K562 (cell line): ENCODE data around the gene SEC24C. TPM values are rescaled to one million over a fixed set of nuclear protein-coding genes. Genes with fewer than 3 reads are reported as not detected.

ENCODE experiments used
- ATF7 ChIP-seq: fragments of 450-650 bp; IDR thresholded peaks from 2 replicates; pipeline ENCODE4 v1.7.1; 2014; ENCODE audit warnings: mild to moderate bottlenecking, moderate library complexity
- CHD2 ChIP-seq: IDR thresholded peaks from 2 replicates; pipeline ENCODE4 v1.6.1; 2011; ENCODE audit warnings: low read depth, low read length
- DPF2 ChIP-seq: fragments of 450-650 bp; IDR thresholded peaks from 2 replicates; pipeline ENCODE4 v1.6.1; 2016
- GATA2 ChIP-seq: sonication (generic); formaldehyde crosslinking; IDR thresholded peaks from 2 replicates; pipeline ENCODE4 v1.4.0; 2020; ENCODE audit warnings: mild to moderate bottlenecking, missing genetic modification reagents
- HDAC1 ChIP-seq, 2 experiments: fragments of 450-650 bp; IDR thresholded peaks; 2 replicates each; pipeline ENCODE4 v1.6.1; 2016 to 2017; ENCODE audit warnings: inconsistent platforms in 1 of 2, mild to moderate bottlenecking in 1 of 2, moderate library complexity in 1 of 2
- MAFG ChIP-seq: fragments of 450-650 bp; conservative IDR thresholded peaks from 2 replicates; pipeline ENCODE4 v1.6.1; 2016; ENCODE audit warnings: missing genetic modification characterization, missing compliant biosample characterization
- MNT ChIP-seq, 2 experiments: fragments of 450-650 bp; conservative IDR thresholded peaks; 2 replicates each; pipeline ENCODE4 v1.6.1; 2017; ENCODE audit warnings: mild to moderate bottlenecking in 2 of 2, moderate library complexity in 2 of 2
- MTA1 ChIP-seq: fragments of 450-650 bp; IDR thresholded peaks from 2 replicates; pipeline ENCODE4 v1.6.1; 2017; ENCODE audit warnings: borderline replicate concordance
- MYNN ChIP-seq, 2 experiments: sonication (generic); formaldehyde crosslinking in 1 of 2; IDR thresholded peaks; 2 replicates each; pipeline versions ENCODE4 v1.5.0 to v1.6.1; 2016 to 2020; ENCODE audit warnings: antibody characterized with exemption in 1 of 2, missing genetic modification reagents in 1 of 2
- NUFIP1 ChIP-seq: fragments of 450-650 bp; IDR thresholded peaks from 2 replicates; pipeline ENCODE4 v1.6.1; 2018; ENCODE audit not compliant: partially characterized antibody
- REST ChIP-seq, 2 experiments: fragments of 450-650 bp; formaldehyde crosslinking in 1 of 2; IDR thresholded peaks; 2 replicates each; pipeline versions ENCODE4 v1.4.0 to v1.6.1; 2014 to 2020; ENCODE audit warnings: mild to moderate bottlenecking in 2 of 2, borderline replicate concordance in 1 of 2, low read depth in 1 of 2
- TAF1 ChIP-seq: IDR thresholded peaks from 2 replicates; pipeline ENCODE4 v1.6.1; 2011; ENCODE audit warnings: mild to moderate bottlenecking, low read length, moderate library complexity; ENCODE audit not compliant: insufficient read depth, control insufficient read depth, severe bottlenecking; ENCODE audit errors: extremely low read depth
- TAF15 ChIP-seq: fragments of 200-400 bp; formaldehyde crosslinking; IDR thresholded peaks from 2 replicates; pipeline ENCODE4 v1.6.1; 2017; ENCODE audit warnings: mild to moderate bottlenecking, low read depth, low read length, moderate library complexity
- ZBTB2 ChIP-seq: fragments of 450-650 bp; IDR thresholded peaks from 2 replicates; pipeline ENCODE4 v1.6.1; 2016; ENCODE audit warnings: antibody characterized with exemption
- ZBTB26 ChIP-seq: fragments of 450-650 bp; formaldehyde crosslinking; IDR thresholded peaks from 2 replicates; pipeline ENCODE4 v1.4.0; 2022; ENCODE audit warnings: missing genetic modification characterization
- ZFX ChIP-seq: sonication (generic); formaldehyde crosslinking; IDR thresholded peaks from 2 replicates; pipeline ENCODE4 v1.8.0; 2022; ENCODE audit warnings: mild to moderate bottlenecking, missing genetic modification reagents, moderate library complexity
- polyA plus RNA-seq, 8 experiments: library from polyadenylated mRNA; depleted of rRNA in 4 of 8; stranded (reverse) in 5 of 8; unstranded in 3 of 8; fragments of >200 nt; fragmentation: Nextera tagmentation in 2 of 8; fragmentation: Illumina TruSeq in 1 of 8; extraction: Ambion mirVana in 2 of 8; extraction: Trizol in 1 of 8; gene quantifications; 2 replicates each; pipeline versions ENCODE4 v1.2.1 to v1.2.3, GENCODE V29; 2011 to 2014; ENCODE audit warnings: inconsistent platforms in 1 of 8, missing spikeins in 1 of 8
- total RNA-seq, 7 experiments: library from RNA; depleted of rRNA in 6 of 7; stranded (reverse); fragments of >200 nt in 6 of 7; fragmentation: Illumina TruSeq in 2 of 7; extraction: Trizol in 2 of 7; gene quantifications; 2 replicates each; pipeline versions ENCODE4 v1.2.1 to v1.2.3, GENCODE V29; 2011 to 2021; ENCODE audit warnings: low replicate concordance in 1 of 7

The SEC24C gene
- total and polyA plus RNA-seq, 9 of the 15 experiments (the other 6 are each of a cell fraction or from before 2014, with no cell fraction given) = 19.0 to 115 (median 70.5) TPM

GRCh38 chr10:73774637-73775036 is 30.5 kb downstream of the SEC24C start (continued):
- peak; percentile 44; the same call in 1 of the 2 replicates for TF ChIP-seq REST (IDR thresholded peaks at IDR 0.05; ENCODE audit: borderline replicate concordance)
- no peak for TF ChIP-seq REST (CRISPR knock-in tag; IDR thresholded peaks at IDR 0.05; ENCODE audit: low read depth)
- no peak for TF ChIP-seq MAFG
- no peak for TF ChIP-seq NUFIP1
- TF ChIP-seq MTA1 = peak; percentile 45; the same call in 1 of the 2 replicates
- 0 out of 2 replicates have a peak, but pooled peaks have one; percentile 27 for TF ChIP-seq ZBTB2
- TF ChIP-seq MNT (conservative IDR thresholded peaks at IDR 0.05) = peak; percentile 32 to 61; a peak in 2 of 4 replicates
- TF ChIP-seq DPF2 = peak; percentile 57; the same call in 1 of the 2 replicates
- TF ChIP-seq TAF1 = no peak
- TF ChIP-seq ZBTB26 (CRISPR knock-in tag) = peak; percentile 71; the same call in 1 of the 2 replicates
- TF ChIP-seq HDAC1 (IDR thresholded peaks at IDR 0.05) = peak in 1 of 2 experiments; percentile 74; a peak in 2 of 4 replicates
- peak; percentile 34; the same call in 1 of the 2 replicates for TF ChIP-seq ZFX
- TF ChIP-seq GATA2 (CRISPR knock-in tag) = no peak
- TF ChIP-seq ATF7 = peak; percentile 52
- TF ChIP-seq MYNN (IDR thresholded peaks at IDR 0.05) = 0 out of 2 replicates have a peak, but pooled peaks have one; percentile 19
- no peak for TF ChIP-seq MYNN (CRISPR knock-in tag; IDR thresholded peaks at IDR 0.05)
- no peak for TF ChIP-seq CHD2
- no peak for TF ChIP-seq TAF15
